Neuron (in vitro differentiated cells): ENCODE data around the gene ZNF282.
"Not testable (repeated sequence)": the region's sequence is repeated elsewhere in the genome, so short reads cannot be mapped to it uniquely, and the experiment has no call there.

Experiments
- H2AFZ ChIP-seq: one replicate; pipeline ENCODE4 v1.6.1; 2013; ENCODE audit warnings: low read depth, mild to moderate bottlenecking, inconsistent platforms, low read length, moderate library complexity
- H3K27me3 ChIP-seq: one replicate; pipeline ENCODE4 v1.6.1; 2013; ENCODE audit warnings: low read length; ENCODE audit not compliant: insufficient read depth
- H3K36me3 ChIP-seq: one replicate; pipeline ENCODE4 v1.6.1; 2013; ENCODE audit warnings: low read length; ENCODE audit not compliant: insufficient read depth
- H3K4me1 ChIP-seq: one replicate; pipeline ENCODE4 v1.6.1; 2013; ENCODE audit warnings: low read length; ENCODE audit not compliant: insufficient read depth
- H3K4me3 ChIP-seq: 2 replicates; pipeline ENCODE4 v1.5.1; 2013; ENCODE audit warnings: mild to moderate bottlenecking, low read length, moderate library complexity
- H3K9me3 ChIP-seq: one replicate; pipeline ENCODE4 v1.6.1; 2013; ENCODE audit warnings: low read length

Gene ZNF282

GRCh38 chr7:149220534-149220933 lies 25.2 kb downstream of the ZNF282 start:
- H3K36me3 ChIP-seq = peaks cover 69% of the 10 kb centered on the region
- H3K4me3 ChIP-seq = no peak overlapping the region
- H3K4me1 ChIP-seq = no peaks in the 10 kb centered on the region
- no peaks in the 10 kb centered on the region for H3K9me3 ChIP-seq
- no peaks in the 10 kb centered on the region for H3K27me3 ChIP-seq
- no peak overlapping the region for H2AFZ ChIP-seq

GRCh38 chr7:149223176-149223575 lies 27.8 kb downstream of the ZNF282 start:
- H3K4me1 ChIP-seq = no peaks in the 10 kb centered on the region
- no peak overlapping the region for H3K4me3 ChIP-seq
- no peaks in the 10 kb centered on the region for H3K9me3 ChIP-seq
- H3K27me3 ChIP-seq = no peaks in the 10 kb centered on the region
- H2AFZ ChIP-seq = no peak overlapping the region
- peaks cover 46% of the 10 kb centered on the region for H3K36me3 ChIP-seq

- H2AFZ ChIP-seq = no peak overlapping the region
- H3K4me3 ChIP-seq = no peak overlapping the region
- H3K36me3 ChIP-seq = peaks cover 42% of the 10 kb centered on the region
- H3K27me3 ChIP-seq = no peaks in the 10 kb centered on the region
- H3K9me3 ChIP-seq = no peaks in the 10 kb centered on the region
- no peaks in the 10 kb centered on the region for H3K4me1 ChIP-seq
Measured at GRCh38 chr7:149223761-149224160, 28.4 kb downstream of the ZNF282 start.

GRCh38 chr7:149224352-149224751 lies 29.0 kb downstream of the ZNF282 start:
- Histone ChIP-seq H3K4me1 (no peaks in the 10 kb centered on the region), H3K4me3 (no peak overlapping the region), H3K36me3 (peaks cover 37% of the 10 kb centered on the region), H2AFZ (no peak overlapping the region), H3K9me3 (no peaks in the 10 kb centered on the region), H3K27me3 (no peaks in the 10 kb centered on the region)

- no peak overlapping the region for H3K4me3 ChIP-seq
- no peaks in the 10 kb centered on the region for H3K9me3 ChIP-seq
- H3K4me1 ChIP-seq = no peaks in the 10 kb centered on the region
- H3K36me3 ChIP-seq = peaks cover 33% of the 10 kb centered on the region
- no peaks in the 10 kb centered on the region for H3K27me3 ChIP-seq
- no peak overlapping the region for H2AFZ ChIP-seq
Measured at GRCh38 chr7:149225106-149225505, 29.8 kb downstream of the ZNF282 start.

GRCh38 chr7:149225656-149226055 lies 30.3 kb downstream of the ZNF282 start:
- H3K9me3 ChIP-seq = no peaks in the 10 kb centered on the region
- peaks cover 31% of the 10 kb centered on the region for H3K36me3 ChIP-seq
- no peaks in the 10 kb centered on the region for H3K4me1 ChIP-seq
- no peak overlapping the region for H2AFZ ChIP-seq
- H3K27me3 ChIP-seq = no peaks in the 10 kb centered on the region
- H3K4me3 ChIP-seq = no peak overlapping the region

- H2AFZ ChIP-seq, H3K4me3 ChIP-seq, H3K9me3 ChIP-seq, H3K27me3 ChIP-seq, H3K4me1 ChIP-seq: not testable (repeated sequence)
- peaks cover 26% of the 10 kb centered on the region for H3K36me3 ChIP-seq
Measured at GRCh38 chr7:149226366-149226765, 31.0 kb downstream of the ZNF282 start.

GRCh38 chr7:149226840-149227494 lies 31.6 kb downstream of the ZNF282 start:
- Histone ChIP-seq H3K4me3 (no peak overlapping the region), H2AFZ (no peak overlapping the region), H3K27me3 (no peaks in the 10 kb centered on the region), H3K9me3 (no peaks in the 10 kb centered on the region), H3K36me3 (peaks cover 21% of the 10 kb centered on the region), H3K4me1 (no peaks in the 10 kb centered on the region)

- Histone ChIP-seq H2AFZ (no peak overlapping the region), H3K27me3 (no peaks in the 10 kb centered on the region), H3K36me3 (peaks cover 12% of the 10 kb centered on the region), H3K4me1 (no peaks in the 10 kb centered on the region), H3K9me3 (no peaks in the 10 kb centered on the region), H3K4me3 (no peak overlapping the region)
Measured at GRCh38 chr7:149228831-149229471, 33.6 kb downstream of the ZNF282 start.

- Histone ChIP-seq H2AFZ (no peak overlapping the region), H3K27me3 (no peaks in the 10 kb centered on the region), H3K4me3 (no peak overlapping the region), H3K4me1 (no peaks in the 10 kb centered on the region), H3K9me3 (no peaks in the 10 kb centered on the region), H3K36me3 (peaks cover 7% of the 10 kb centered on the region)
Measured at GRCh38 chr7:149229526-149229925, 34.2 kb downstream of the ZNF282 start.

- Histone ChIP-seq H3K27me3 (no peaks in the 10 kb centered on the region), H3K4me3 (no peak overlapping the region), H2AFZ (no peak overlapping the region), H3K9me3 (no peaks in the 10 kb centered on the region), H3K4me1 (no peaks in the 10 kb centered on the region), H3K36me3 (no peaks in the 10 kb centered on the region)
Measured at GRCh38 chr7:149232362-149232761, 37.0 kb downstream of the ZNF282 start.

GRCh38 chr7:149233655-149234204 lies 38.4 kb downstream of the ZNF282 start:
- not testable (repeated sequence) for H3K9me3 ChIP-seq, H2AFZ ChIP-seq, H3K4me1 ChIP-seq, H3K36me3 ChIP-seq, H3K27me3 ChIP-seq, H3K4me3 ChIP-seq

GRCh38 chr7:149237502-149237901 lies 42.2 kb downstream of the ZNF282 start:
- Histone ChIP-seq H3K4me3 (no peak overlapping the region), H3K9me3 (peaks cover 2% of the 10 kb centered on the region), H3K27me3 (no peaks in the 10 kb centered on the region), H3K36me3 (no peaks in the 10 kb centered on the region), H2AFZ (no peak overlapping the region), H3K4me1 (peaks cover 8% of the 10 kb centered on the region)
